H1 (cell line): Measurements from ENCODE around the gene FOXD2.

Experiments used
- ASH2L ChIP-seq: fragments of 200-600, 300-600 bp; sonication (generic); IDR thresholded peaks from one replicate; pipeline ENCODE4 v1.7.1; 2017; ENCODE audit warnings: low read length
- E2F6 ChIP-seq: IDR thresholded peaks from 2 replicates; pipeline ENCODE4 v1.6.1; 2012; ENCODE audit warnings: inconsistent platforms
- EGR1 ChIP-seq: IDR thresholded peaks from 2 replicates; pipeline ENCODE4 v1.6.1; 2011; ENCODE audit warnings: low read depth, low read length, borderline replicate concordance
- EZH2 ChIP-seq: fragments of 200-600 bp; sonication (generic); IDR thresholded peaks from 2 replicates; pipeline ENCODE4 v1.7.1; 2012; ENCODE audit warnings: low read depth, mild to moderate bottlenecking, moderate library complexity, low read length, inconsistent platforms; ENCODE audit not compliant: severe bottlenecking
- JUN ChIP-seq: IDR thresholded peaks from 2 replicates; pipeline ENCODE4 v1.6.1; 2011; ENCODE audit warnings: low read depth, mild to moderate bottlenecking, improper control_type of control experiment, low read length
- POLR2AphosphoS5 ChIP-seq: IDR thresholded peaks from 2 replicates; pipeline ENCODE4 v1.6.1; 2011; ENCODE audit warnings: low read depth, low read length
- RAD21 ChIP-seq, 2 experiments: IDR thresholded peaks in 1 of 2; conservative IDR thresholded peaks in 1 of 2; 2 replicates each; pipeline ENCODE4 v1.6.1; 2011; ENCODE audit warnings: low read depth in 2 of 2, low read length in 2 of 2, improper control_type of control experiment in 1 of 2, inconsistent platforms in 1 of 2, mild to moderate bottlenecking in 1 of 2, moderate library complexity in 1 of 2
- RFX5 ChIP-seq: IDR thresholded peaks from 2 replicates; pipeline ENCODE4 v1.6.1; 2011; ENCODE audit warnings: low read depth, low read length, improper control_type of control experiment, borderline replicate concordance
- YY1 ChIP-seq: IDR thresholded peaks from 2 replicates; pipeline ENCODE4 v1.6.1; 2011; ENCODE audit warnings: low read depth, mild to moderate bottlenecking, low read length
- TF ChIP-seq, protein P1 (sequence below), 3 experiments: IDR thresholded peaks; 1 replicate in 2 of 3; 2 replicates in 1 of 3; pipeline versions ENCODE4 v1.5.1 to v1.6.1; 2011; ENCODE audit warnings: low read length in 3 of 3, mild to moderate bottlenecking in 3 of 3, inconsistent platforms in 2 of 3, low read depth in 1 of 3, moderate library complexity in 1 of 3; ENCODE audit not compliant: insufficient read depth in 1 of 3; ENCODE audit errors: control extremely low read depth in 1 of 3

DNA sequence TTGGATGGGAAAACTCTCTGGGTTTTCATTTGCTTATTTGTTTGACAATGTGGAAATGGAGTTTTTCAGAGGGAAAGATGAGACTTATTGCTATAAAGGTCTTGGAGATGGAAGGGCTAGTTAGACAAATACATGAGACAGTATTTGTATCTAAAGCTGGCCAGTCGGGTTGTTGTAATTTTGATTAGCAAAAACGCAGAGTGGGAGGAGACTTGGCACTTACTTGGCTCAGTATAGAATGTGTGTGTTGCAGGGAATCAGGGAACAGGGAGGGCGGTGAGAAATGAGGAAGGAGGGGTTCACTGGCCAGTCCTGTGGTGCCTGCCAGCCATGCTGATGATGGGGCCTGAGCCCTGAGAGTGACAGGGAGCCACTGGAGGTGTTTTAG lies 27.8 kb upstream of the FOXD2 start:
- no peak for TF ChIP-seq RFX5
- no peak for TF ChIP-seq EZH2
- TF ChIP-seq JUN = no peak
- TF ChIP-seq RAD21 (IDR thresholded peaks at IDR 0.05 in 1 of 2, conservative IDR thresholded peaks at IDR 0.05 in 1 of 2; ENCODE audit: low read depth in 2 of 2, low read length in 2 of 2) = no peak
- no peak for TF ChIP-seq EGR1
- TF ChIP-seq, protein P1, sequence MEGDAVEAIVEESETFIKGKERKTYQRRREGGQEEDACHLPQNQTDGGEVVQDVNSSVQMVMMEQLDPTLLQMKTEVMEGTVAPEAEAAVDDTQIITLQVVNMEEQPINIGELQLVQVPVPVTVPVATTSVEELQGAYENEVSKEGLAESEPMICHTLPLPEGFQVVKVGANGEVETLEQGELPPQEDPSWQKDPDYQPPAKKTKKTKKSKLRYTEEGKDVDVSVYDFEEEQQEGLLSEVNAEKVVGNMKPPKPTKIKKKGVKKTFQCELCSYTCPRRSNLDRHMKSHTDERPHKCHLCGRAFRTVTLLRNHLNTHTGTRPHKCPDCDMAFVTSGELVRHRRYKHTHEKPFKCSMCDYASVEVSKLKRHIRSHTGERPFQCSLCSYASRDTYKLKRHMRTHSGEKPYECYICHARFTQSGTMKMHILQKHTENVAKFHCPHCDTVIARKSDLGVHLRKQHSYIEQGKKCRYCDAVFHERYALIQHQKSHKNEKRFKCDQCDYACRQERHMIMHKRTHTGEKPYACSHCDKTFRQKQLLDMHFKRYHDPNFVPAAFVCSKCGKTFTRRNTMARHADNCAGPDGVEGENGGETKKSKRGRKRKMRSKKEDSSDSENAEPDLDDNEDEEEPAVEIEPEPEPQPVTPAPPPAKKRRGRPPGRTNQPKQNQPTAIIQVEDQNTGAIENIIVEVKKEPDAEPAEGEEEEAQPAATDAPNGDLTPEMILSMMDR (IDR thresholded peaks at IDR 0.05; ENCODE audit: control extremely low read depth in 1 of 3, insufficient read depth in 1 of 3, low read depth in 1 of 3, low read length in 3 of 3) = no peak
- TF ChIP-seq ASH2L = no peak
- TF ChIP-seq POLR2AphosphoS5 = no peak
- TF ChIP-seq E2F6 = no peak
- TF ChIP-seq YY1 = no peak
